ENCODE data around the gene SPACA5B. TPM values are rescaled to one million over a fixed set of nuclear protein-coding genes. Genes with fewer than 3 reads are reported as not detected.
A peak's percentile ranks its signal among the peaks of the same experiment; 100 is the strongest.
"Not testable (repeated sequence)": the region's sequence is repeated elsewhere in the genome, so short reads cannot be mapped to it uniquely, and the experiment has no call there.

SPACA5B gene
- not detected for total RNA-seq
- long read RNA-seq, result 0 reads

- ATAC-seq; H3K9me3 ChIP-seq; H3K27ac ChIP-seq; H3K27me3 ChIP-seq; DNase-seq; H3K4me1 ChIP-seq; intact Hi-C loops (cut with DNase I); H3K4me3 ChIP-seq; H3K36me3 ChIP-seq: not testable (repeated sequence)
Observed at GRCh38 chrX:48130326-48130725, at the start of gene SPACA5B. Gene SPACA5B, plus strand, starts transcription at chrX:48130626. Its CDS starts 62 bp downstream, at chrX:48130688.

- DNase-seq (no peak), ATAC-seq (peak; percentile 93)
- peak; percentile 65 for TF ChIP-seq CTCF (IDR thresholded peaks at IDR 0.05)
- H3K27me3 ChIP-seq, result no peaks in the 10 kb centered on the region
- no peak overlapping the region for H3K4me3 ChIP-seq
- H3K9me3 ChIP-seq, result no peaks in the 10 kb centered on the region
- intact Hi-C loops (cut with DNase I), result no loop called here
- H3K4me1 ChIP-seq, result no peaks in the 10 kb centered on the region
- no peak overlapping the region for H3K27ac ChIP-seq
- H3K36me3 ChIP-seq, result no peaks in the 10 kb centered on the region
Observed at GRCh38 chrX:48083212-48083611, 47.2 kb upstream of the SPACA5B start.

GRCh38 chrX:48083706-48084105, 46.7 kb upstream of the SPACA5B start:
- Histone ChIP-seq H3K4me3 (no peak overlapping the region), H3K4me1 (no peaks in the 10 kb centered on the region), H3K36me3 (no peaks in the 10 kb centered on the region), H3K27ac (no peak overlapping the region), H3K27me3 (no peaks in the 10 kb centered on the region), H3K9me3 (no peaks in the 10 kb centered on the region)
- DNase-seq, result no peak
- no peak for TF ChIP-seq CTCF (IDR thresholded peaks at IDR 0.05)
- no peak for ATAC-seq
- intact Hi-C loops (cut with DNase I), result no loop called here

- no peak overlapping the region for H3K4me3 ChIP-seq
- TF ChIP-seq CTCF (IDR thresholded peaks at IDR 0.05), result no peak
- no peaks in the 10 kb centered on the region for H3K9me3 ChIP-seq
- H3K27me3 ChIP-seq, result no peaks in the 10 kb centered on the region
- no peaks in the 10 kb centered on the region for H3K36me3 ChIP-seq
- intact Hi-C loops (cut with DNase I), result no loop called here
- no peaks in the 10 kb centered on the region for H3K4me1 ChIP-seq
- no peak overlapping the region for H3K27ac ChIP-seq
- no peak for DNase-seq
- no peak for ATAC-seq
Observed at GRCh38 chrX:48086082-48086481, 44.3 kb upstream of the SPACA5B start.

GRCh38 chrX:48090123-48090522, 40.3 kb upstream of the SPACA5B start:
- Histone ChIP-seq H3K4me3 (no peak overlapping the region), H3K9me3 (no peaks in the 10 kb centered on the region), H3K36me3 (no peaks in the 10 kb centered on the region), H3K27me3 (no peaks in the 10 kb centered on the region), H3K4me1 (no peaks in the 10 kb centered on the region), H3K27ac (no peak overlapping the region)
- DNase-seq, result no peak
- TF ChIP-seq CTCF (IDR thresholded peaks at IDR 0.05), result no peak
- intact Hi-C loops (cut with DNase I), result no loop called here
- peak; percentile 27 for ATAC-seq

- DNase-seq; H3K36me3 ChIP-seq; H3K4me3 ChIP-seq; H3K27ac ChIP-seq; intact Hi-C loops (cut with DNase I); H3K9me3 ChIP-seq; ATAC-seq; H3K4me1 ChIP-seq; H3K27me3 ChIP-seq: not testable (repeated sequence)
Observed at GRCh38 chrX:48092558-48092957, 37.9 kb upstream of the SPACA5B start.

- no peak for TF ChIP-seq CTCF (IDR thresholded peaks at IDR 0.05)
- no peak for ATAC-seq
Observed at GRCh38 chrX:48101443-48101842, 29.0 kb upstream of the SPACA5B start.

More at GRCh38 chrX:48101443-48101842, 29.0 kb upstream of the SPACA5B start:
- H3K27ac ChIP-seq, result no peak overlapping the region
- H3K9me3 ChIP-seq, result no peaks in the 10 kb centered on the region
- H3K27me3 ChIP-seq, result no peaks in the 10 kb centered on the region
- H3K36me3 ChIP-seq, result no peaks in the 10 kb centered on the region
- no peak for DNase-seq
- no peaks in the 10 kb centered on the region for H3K4me1 ChIP-seq
- H3K4me3 ChIP-seq, result no peak overlapping the region
- intact Hi-C loops (cut with DNase I), result no loop called here
